ENCODE results near the gene CRYBB2.
"Not testable (repeated sequence)": the region's sequence is repeated elsewhere in the genome, so short reads cannot be mapped to it uniquely, and the experiment has no call there.

Gene CRYBB2

GRCh38 chr22:25267567-25267966, 48.1 kb downstream of the CRYBB2 start:
- H3K36me3 ChIP-seq (ENCODE audit: control insufficient read depth, insufficient read depth, low read length); H3K4me3 ChIP-seq (ENCODE audit: low read length); H3K27me3 ChIP-seq (ENCODE audit: control insufficient read depth, insufficient read depth, low read length); H3K4me1 ChIP-seq (ENCODE audit: control insufficient read depth, insufficient read depth, low read length); H3K9ac ChIP-seq (ENCODE audit: low read length): not testable (repeated sequence)
- H3K9me3 ChIP-seq (ENCODE audit: control insufficient read depth, low read length): peaks cover 10% of the 10 kb centered on the region

- not testable (repeated sequence) for H3K36me3 ChIP-seq (ENCODE audit: control insufficient read depth, insufficient read depth, low read length); H3K9ac ChIP-seq (ENCODE audit: low read length); H3K4me1 ChIP-seq (ENCODE audit: control insufficient read depth, insufficient read depth, low read length); H3K27me3 ChIP-seq (ENCODE audit: control insufficient read depth, insufficient read depth, low read length); H3K4me3 ChIP-seq (ENCODE audit: low read length)
- peaks cover 10% of the 10 kb centered on the region for H3K9me3 ChIP-seq (ENCODE audit: control insufficient read depth, low read length)
These were observed 49.5 kb downstream of the CRYBB2 start for GRCh38 chr22:25268902-25269301.

- peaks cover 10% of the 10 kb centered on the region for H3K9me3 ChIP-seq (ENCODE audit: control insufficient read depth, low read length)
- H3K4me1 ChIP-seq (ENCODE audit: control insufficient read depth, insufficient read depth, low read length); H3K27me3 ChIP-seq (ENCODE audit: control insufficient read depth, insufficient read depth, low read length); H3K4me3 ChIP-seq (ENCODE audit: low read length); H3K9ac ChIP-seq (ENCODE audit: low read length); H3K36me3 ChIP-seq (ENCODE audit: control insufficient read depth, insufficient read depth, low read length): not testable (repeated sequence)
These were observed 50.6 kb downstream of the CRYBB2 start for GRCh38 chr22:25270061-25270460.

GRCh38 chr22:25273231-25273630, 53.8 kb downstream of the CRYBB2 start:
- not testable (repeated sequence) for H3K27me3 ChIP-seq (ENCODE audit: control insufficient read depth, insufficient read depth, low read length); H3K36me3 ChIP-seq (ENCODE audit: control insufficient read depth, insufficient read depth, low read length); H3K9me3 ChIP-seq (ENCODE audit: control insufficient read depth, low read length); H3K4me1 ChIP-seq (ENCODE audit: control insufficient read depth, insufficient read depth, low read length); H3K9ac ChIP-seq (ENCODE audit: low read length); H3K4me3 ChIP-seq (ENCODE audit: low read length)

GRCh38 chr22:25273928-25274327, 54.5 kb downstream of the CRYBB2 start:
- not testable (repeated sequence) for H3K27me3 ChIP-seq (ENCODE audit: control insufficient read depth, insufficient read depth, low read length); H3K4me3 ChIP-seq (ENCODE audit: low read length); H3K9ac ChIP-seq (ENCODE audit: low read length); H3K36me3 ChIP-seq (ENCODE audit: control insufficient read depth, insufficient read depth, low read length); H3K9me3 ChIP-seq (ENCODE audit: control insufficient read depth, low read length); H3K4me1 ChIP-seq (ENCODE audit: control insufficient read depth, insufficient read depth, low read length)

GRCh38 chr22:25280118-25280517, 60.7 kb downstream of the CRYBB2 start:
- not testable (repeated sequence) for H3K4me3 ChIP-seq (ENCODE audit: low read length); H3K9ac ChIP-seq (ENCODE audit: low read length); H3K9me3 ChIP-seq (ENCODE audit: control insufficient read depth, low read length); H3K36me3 ChIP-seq (ENCODE audit: control insufficient read depth, insufficient read depth, low read length); H3K4me1 ChIP-seq (ENCODE audit: control insufficient read depth, insufficient read depth, low read length)
- peaks cover 34% of the 10 kb centered on the region for H3K27me3 ChIP-seq (ENCODE audit: control insufficient read depth, insufficient read depth, low read length)

Measured in mucosa of stomach (tissue), 1 donor.